ENCODE data around the gene SEC22A.
A peak's percentile ranks its signal among the peaks of the same experiment; 100 is the strongest.

Gene SEC22A

DNA sequence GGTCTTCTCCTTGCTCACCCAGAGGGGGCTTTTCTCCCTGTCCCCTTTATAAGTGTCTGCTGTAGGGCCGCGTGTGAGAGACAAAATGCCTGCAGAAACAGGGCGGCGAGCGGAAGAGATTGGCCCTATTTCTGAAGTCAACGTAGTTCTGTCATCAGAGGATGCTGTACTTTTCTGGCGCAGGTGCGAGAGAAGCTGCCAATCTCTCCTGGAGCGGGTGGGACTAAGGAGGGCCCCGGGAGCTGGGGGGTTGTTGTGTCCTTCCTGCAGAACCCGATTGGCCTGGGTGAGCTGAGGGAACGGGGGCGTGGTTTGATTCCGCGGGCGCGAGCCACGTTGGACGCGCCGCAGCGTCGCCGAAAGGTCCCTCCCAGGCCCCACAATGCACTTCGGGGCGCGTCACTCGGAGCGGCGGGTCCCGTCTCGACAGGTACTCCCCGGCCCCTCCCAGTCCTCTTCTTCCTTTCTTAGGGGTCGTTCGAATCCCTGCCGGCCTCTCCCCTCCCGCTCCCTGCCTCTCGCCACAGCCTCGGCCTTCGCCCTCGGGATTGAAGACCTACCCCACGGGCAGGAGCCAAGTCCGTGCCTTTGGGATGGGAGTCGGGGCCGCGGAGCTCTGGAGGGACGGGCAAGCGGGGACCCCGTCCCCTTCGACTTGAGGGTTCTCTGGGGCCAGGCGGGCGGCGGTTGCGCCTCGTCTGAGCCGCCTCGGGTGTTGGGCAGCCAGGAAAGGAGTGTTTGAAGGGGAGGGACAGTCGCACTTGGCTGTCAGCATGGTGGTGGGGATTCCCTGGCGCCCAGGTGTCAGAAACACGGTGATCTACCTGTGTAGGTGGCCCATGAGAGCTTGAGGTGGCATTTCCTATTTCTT lies at the start of gene SEC22A:
TSS of gene SEC22A (plus strand) at position 387 of the 871 bp plus-strand sequence. CDS start 7,275 bp downstream, outside the sequence.
- Histone ChIP-seq H3K9me3 (ENCODE audit: control insufficient read depth in 1 of 2, low read length in 2 of 2) (no peaks in the 10 kb centered on the region), H3K27me3 (ENCODE audit: low read depth, low read length) (no peaks in the 10 kb centered on the region), H3K27ac (ENCODE audit: low read length) (peak within 1 kb of the TSS; percentile 80), H3K4me1 (ENCODE audit: control insufficient read depth in 1 of 2, insufficient read depth in 2 of 2, low read length in 2 of 2) (peaks cover 0 to 14% of the 10 kb centered on the region in 2 donors), H3K4me3 (ENCODE audit: low read depth in 1 of 2, low read length in 2 of 2) (peak within 1 kb of the TSS; percentile 88 to 92), H3K36me3 (ENCODE audit: control insufficient read depth in 1 of 2, insufficient read depth in 2 of 2, low read length in 2 of 2) (no peaks in the 10 kb centered on the region)

DNA sequence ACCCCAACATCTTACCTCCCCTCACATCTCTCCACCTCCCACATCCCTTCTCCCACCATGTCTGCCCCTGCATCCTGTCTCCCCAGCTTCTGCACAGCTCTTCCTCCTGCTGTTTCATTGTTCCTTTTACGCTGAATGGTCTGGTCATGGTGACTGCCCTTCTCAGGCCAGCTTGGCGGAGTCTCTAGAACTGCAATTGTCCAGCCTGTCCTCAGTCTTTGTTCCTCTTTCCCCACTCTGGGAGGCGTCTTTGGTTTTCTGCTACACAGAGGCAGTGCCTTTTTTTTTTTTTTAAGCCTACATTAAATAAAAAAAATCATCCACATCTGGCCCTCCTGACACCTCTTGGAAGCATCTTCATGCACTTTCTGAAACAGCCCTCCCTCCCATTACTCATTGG lies 49.1 kb upstream of the SEC22A start:
- no peaks in the 10 kb centered on the region for H3K27me3 ChIP-seq (ENCODE audit: low read depth, low read length)
- H3K27ac ChIP-seq (ENCODE audit: low read length), result no peak overlapping the region
- H3K4me3 ChIP-seq (ENCODE audit: low read depth in 1 of 2, low read length in 2 of 2), result no peak overlapping the region
- no peaks in the 10 kb centered on the region for H3K9me3 ChIP-seq (ENCODE audit: control insufficient read depth in 1 of 2, low read length in 2 of 2)
- H3K4me1 ChIP-seq (ENCODE audit: control insufficient read depth in 1 of 2, insufficient read depth in 2 of 2, low read length in 2 of 2), result no peaks in the 10 kb centered on the region
- peaks cover 3 to 35% of the 10 kb centered on the region in 2 donors for H3K36me3 ChIP-seq (ENCODE audit: control insufficient read depth in 1 of 2, insufficient read depth in 2 of 2, low read length in 2 of 2)

DNA sequence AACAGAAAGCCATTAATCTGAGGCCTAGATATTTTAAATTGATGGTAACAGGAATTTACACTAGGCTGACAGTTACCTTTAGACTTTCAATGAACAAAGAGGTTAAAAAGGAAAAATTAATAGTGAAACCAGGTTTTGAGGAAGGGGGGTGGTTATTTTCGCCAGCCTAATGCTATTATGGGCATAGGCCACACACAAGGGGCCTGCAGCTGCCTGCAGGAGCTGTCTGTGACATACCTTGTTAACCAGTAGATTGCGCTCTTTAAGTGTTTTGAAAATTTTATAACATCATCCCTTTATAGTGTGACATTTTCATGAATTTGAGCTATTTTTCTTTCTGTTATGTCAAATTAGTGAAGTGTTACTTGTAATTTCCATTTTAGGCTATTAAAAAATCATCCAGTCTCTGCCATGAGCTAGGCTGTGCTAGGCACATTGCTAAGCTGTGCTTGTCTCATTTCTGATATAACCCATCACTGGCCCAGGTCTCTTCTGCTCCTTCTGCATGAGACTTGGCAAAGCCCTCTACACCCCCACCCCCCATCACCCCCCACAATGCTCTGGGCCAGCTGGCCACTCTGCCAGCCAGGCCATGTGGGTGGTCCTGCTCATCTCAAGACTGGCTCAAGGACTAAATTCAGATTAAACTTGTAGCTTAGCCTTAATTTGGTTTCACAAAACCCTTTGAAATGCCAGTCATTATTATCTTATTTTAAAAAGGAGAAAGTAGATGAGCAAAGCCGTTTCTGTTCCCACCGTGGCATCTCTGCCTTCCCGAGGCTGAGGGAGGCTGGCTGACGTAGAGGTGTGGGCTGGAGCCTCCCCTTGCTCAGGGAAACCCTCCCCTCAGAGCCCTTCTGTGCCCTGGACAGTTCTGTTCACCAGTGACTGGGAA lies 48.4 kb upstream of the SEC22A start:
- no peaks in the 10 kb centered on the region for H3K9me3 ChIP-seq (ENCODE audit: control insufficient read depth in 1 of 2, low read length in 2 of 2)
- H3K4me3 ChIP-seq (ENCODE audit: low read depth in 1 of 2, low read length in 2 of 2), result no peak overlapping the region
- peaks cover 3 to 35% of the 10 kb centered on the region in 2 donors for H3K36me3 ChIP-seq (ENCODE audit: control insufficient read depth in 1 of 2, insufficient read depth in 2 of 2, low read length in 2 of 2)
- H3K27ac ChIP-seq (ENCODE audit: low read length), result no peak overlapping the region
- H3K4me1 ChIP-seq (ENCODE audit: control insufficient read depth in 1 of 2, insufficient read depth in 2 of 2, low read length in 2 of 2), result no peaks in the 10 kb centered on the region
- no peaks in the 10 kb centered on the region for H3K27me3 ChIP-seq (ENCODE audit: low read depth, low read length)

DNA sequence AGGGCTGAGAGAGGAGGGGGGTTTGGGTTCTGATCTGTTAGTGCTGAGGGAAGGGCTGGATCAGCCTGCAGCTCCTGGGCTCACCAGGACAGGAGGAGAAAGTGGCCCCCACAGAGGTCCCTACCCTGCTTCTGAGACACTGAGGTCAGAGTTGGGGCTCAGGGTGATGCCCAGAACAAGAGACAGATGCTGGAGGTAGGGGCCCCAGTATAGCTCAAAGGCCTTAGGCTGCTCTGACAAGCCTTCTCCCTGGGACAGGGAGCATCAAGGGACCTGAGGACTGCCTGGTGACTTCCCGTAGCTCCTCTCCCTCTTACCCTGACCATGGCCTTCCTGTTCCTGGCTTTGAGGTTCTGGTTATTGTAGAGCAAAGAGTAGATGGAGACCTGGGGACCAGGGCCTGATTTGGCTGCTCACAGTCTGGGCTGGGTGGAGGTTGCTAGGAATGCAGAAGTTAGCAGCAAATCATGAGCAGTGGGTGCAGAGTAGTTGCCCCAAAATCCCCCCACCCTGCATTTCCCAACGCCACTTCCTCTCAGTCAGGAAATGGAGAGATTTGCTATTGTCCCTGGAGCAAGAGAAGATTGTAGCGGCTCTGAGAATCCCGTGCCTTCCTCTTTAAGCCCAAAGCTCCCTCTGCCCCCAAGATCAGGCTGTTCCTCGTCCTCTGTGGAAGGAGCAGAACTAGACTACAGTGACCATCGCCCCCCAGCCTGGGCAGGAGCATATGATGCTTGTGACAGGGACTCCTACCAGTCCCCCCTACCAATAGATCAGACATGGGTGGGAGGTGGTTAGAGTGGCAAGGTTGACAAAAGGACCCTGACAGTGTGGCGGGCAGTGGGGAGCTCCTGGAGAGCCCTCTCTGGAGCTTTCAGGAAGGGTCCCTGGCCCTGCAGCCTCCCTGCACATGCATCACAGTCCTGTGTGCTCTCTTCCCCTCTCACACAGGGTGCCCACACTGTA lies 47.4 kb upstream of the SEC22A start:
- no peak overlapping the region for H3K4me3 ChIP-seq (ENCODE audit: low read depth in 1 of 2, low read length in 2 of 2)
- no peaks in the 10 kb centered on the region for H3K27me3 ChIP-seq (ENCODE audit: low read depth, low read length)
- H3K4me1 ChIP-seq (ENCODE audit: control insufficient read depth in 1 of 2, insufficient read depth in 2 of 2, low read length in 2 of 2), result no peaks in the 10 kb centered on the region
- H3K9me3 ChIP-seq (ENCODE audit: control insufficient read depth in 1 of 2, low read length in 2 of 2), result no peaks in the 10 kb centered on the region
- H3K27ac ChIP-seq (ENCODE audit: low read length), result no peak overlapping the region
- peaks cover 3 to 32% of the 10 kb centered on the region in 2 donors for H3K36me3 ChIP-seq (ENCODE audit: control insufficient read depth in 1 of 2, insufficient read depth in 2 of 2, low read length in 2 of 2)

DNA sequence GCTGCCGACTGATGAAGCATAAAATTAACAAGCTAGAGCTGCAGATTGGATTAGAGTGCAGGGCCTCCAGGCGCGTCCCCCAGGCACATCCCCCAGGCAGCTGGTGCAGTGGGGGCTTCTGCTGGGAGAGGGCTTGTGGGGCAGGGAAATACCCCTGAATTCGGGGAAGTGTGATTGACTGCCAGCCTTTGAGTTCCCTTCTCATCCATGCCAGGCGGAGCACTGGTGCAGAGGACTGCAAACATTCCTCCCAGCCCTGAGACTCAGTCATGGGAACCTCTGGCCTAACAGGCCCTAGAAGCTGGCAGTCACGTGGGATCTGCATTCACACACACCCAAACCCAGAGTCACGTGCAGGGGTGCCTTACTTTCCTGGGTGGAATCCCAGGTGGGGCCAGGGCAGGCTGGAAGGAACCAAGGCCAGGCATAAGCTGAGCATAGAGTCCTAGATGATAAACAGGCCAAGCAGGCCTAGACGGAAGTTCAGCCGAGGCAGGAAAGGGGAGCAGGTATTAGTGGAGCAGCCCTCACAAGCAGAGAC lies 46.2 kb upstream of the SEC22A start:
- Histone ChIP-seq H3K9me3 (ENCODE audit: control insufficient read depth in 1 of 2, low read length in 2 of 2) (no peaks in the 10 kb centered on the region), H3K27me3 (ENCODE audit: low read depth, low read length) (no peaks in the 10 kb centered on the region), H3K4me1 (ENCODE audit: control insufficient read depth in 1 of 2, insufficient read depth in 2 of 2, low read length in 2 of 2) (no peaks in the 10 kb centered on the region), H3K27ac (ENCODE audit: low read length) (no peak overlapping the region), H3K36me3 (ENCODE audit: control insufficient read depth in 1 of 2, insufficient read depth in 2 of 2, low read length in 2 of 2) (peaks cover 14 to 24% of the 10 kb centered on the region in 2 donors), H3K4me3 (ENCODE audit: low read depth in 1 of 2, low read length in 2 of 2) (no peak overlapping the region)

DNA sequence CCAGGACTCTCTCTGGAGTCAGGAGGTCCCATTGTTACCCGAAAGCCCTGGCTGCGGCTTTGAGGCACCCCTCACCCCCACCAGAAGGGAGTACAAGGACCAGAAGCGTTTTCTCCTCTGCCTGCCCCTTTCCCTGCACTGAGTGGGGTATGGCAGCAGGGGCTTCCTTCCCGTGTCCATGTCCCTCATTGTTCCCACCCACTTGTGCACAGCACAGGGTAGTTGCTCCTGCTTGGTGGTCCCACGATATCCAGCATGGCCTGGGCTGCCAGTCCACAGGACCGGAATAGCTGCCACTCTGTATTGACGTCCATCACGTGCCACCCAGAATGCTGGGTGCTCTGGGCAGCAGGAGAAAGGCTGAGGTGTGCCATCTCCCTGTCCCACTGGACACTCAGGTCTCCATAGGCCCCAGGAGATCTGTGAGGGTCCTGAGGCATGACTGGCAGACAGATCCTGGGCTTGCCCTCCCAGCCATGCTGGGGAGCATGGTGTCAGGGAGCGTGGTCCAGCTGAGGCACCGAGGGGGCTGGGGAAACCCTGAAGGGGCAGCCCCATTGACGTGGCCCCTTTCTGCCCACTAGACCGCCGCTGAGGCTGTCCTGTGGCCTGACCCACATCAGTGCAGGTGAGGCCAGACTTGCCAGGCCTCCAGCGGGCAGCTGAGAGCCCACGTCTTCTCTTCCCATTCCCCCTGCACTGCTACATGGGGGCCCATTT lies 45.3 kb upstream of the SEC22A start:
- no peaks in the 10 kb centered on the region for H3K27me3 ChIP-seq (ENCODE audit: low read depth, low read length)
- H3K4me1 ChIP-seq (ENCODE audit: control insufficient read depth in 1 of 2, insufficient read depth in 2 of 2, low read length in 2 of 2), result no peaks in the 10 kb centered on the region
- no peak overlapping the region for H3K4me3 ChIP-seq (ENCODE audit: low read depth in 1 of 2, low read length in 2 of 2)
- H3K27ac ChIP-seq (ENCODE audit: low read length), result no peak overlapping the region
- H3K36me3 ChIP-seq (ENCODE audit: control insufficient read depth in 1 of 2, insufficient read depth in 2 of 2, low read length in 2 of 2), result peaks cover 19 to 25% of the 10 kb centered on the region in 2 donors
- H3K9me3 ChIP-seq (ENCODE audit: control insufficient read depth in 1 of 2, low read length in 2 of 2), result no peaks in the 10 kb centered on the region

- Histone ChIP-seq H3K4me1 (ENCODE audit: control insufficient read depth in 1 of 2, insufficient read depth in 2 of 2, low read length in 2 of 2) (no peaks in the 10 kb centered on the region), H3K27ac (ENCODE audit: low read length) (no peak overlapping the region), H3K36me3 (ENCODE audit: control insufficient read depth in 1 of 2, insufficient read depth in 2 of 2, low read length in 2 of 2) (peaks cover 19 to 28% of the 10 kb centered on the region in 2 donors)
Observed at GRCh38 chr3:123157209-123157597, 44.5 kb upstream of the SEC22A start.

GRCh38 chr3:123157598-123158287 lies 44.0 kb upstream of the SEC22A start:
- H3K4me1 ChIP-seq (ENCODE audit: control insufficient read depth in 1 of 2, insufficient read depth in 2 of 2, low read length in 2 of 2), result no peaks in the 10 kb centered on the region
- no peaks in the 10 kb centered on the region for H3K9me3 ChIP-seq (ENCODE audit: control insufficient read depth in 1 of 2, low read length in 2 of 2)
- H3K27ac ChIP-seq (ENCODE audit: low read length), result no peak overlapping the region
- peaks cover 19 to 34% of the 10 kb centered on the region in 2 donors for H3K36me3 ChIP-seq (ENCODE audit: control insufficient read depth in 1 of 2, insufficient read depth in 2 of 2, low read length in 2 of 2)
- H3K27me3 ChIP-seq (ENCODE audit: low read depth, low read length), result no peaks in the 10 kb centered on the region
- no peak overlapping the region for H3K4me3 ChIP-seq (ENCODE audit: low read depth in 1 of 2, low read length in 2 of 2)

More at GRCh38 chr3:123157209-123157597, 44.5 kb upstream of the SEC22A start:
- Histone ChIP-seq H3K27me3 (ENCODE audit: low read depth, low read length) (no peaks in the 10 kb centered on the region), H3K4me3 (ENCODE audit: low read depth in 1 of 2, low read length in 2 of 2) (no peak overlapping the region), H3K9me3 (ENCODE audit: control insufficient read depth in 1 of 2, low read length in 2 of 2) (no peaks in the 10 kb centered on the region)

DNA sequence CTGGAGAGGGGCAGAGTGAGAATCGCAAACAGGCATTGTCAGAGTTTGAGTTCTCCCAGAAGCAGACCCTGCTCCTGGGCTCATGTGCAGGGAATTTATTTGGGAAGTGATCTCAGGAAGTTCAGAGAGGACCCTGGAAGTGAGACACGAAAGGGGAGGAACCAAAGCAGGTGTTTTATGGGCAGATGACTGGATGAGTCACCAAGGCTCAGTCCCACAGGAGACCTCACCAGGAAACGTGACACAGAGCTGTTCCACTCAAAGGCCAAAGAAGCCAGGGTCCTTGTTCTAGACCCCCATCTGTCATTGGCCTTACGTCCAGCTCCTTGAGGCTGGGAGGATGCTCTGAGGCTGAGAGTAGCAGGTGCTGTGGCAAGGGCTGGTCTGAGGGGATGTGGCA lies 43.4 kb upstream of the SEC22A start:
- Histone ChIP-seq H3K36me3 (ENCODE audit: control insufficient read depth in 1 of 2, insufficient read depth in 2 of 2, low read length in 2 of 2) (peaks cover 19 to 40% of the 10 kb centered on the region in 2 donors), H3K4me3 (ENCODE audit: low read depth in 1 of 2, low read length in 2 of 2) (no peak overlapping the region), H3K27ac (ENCODE audit: low read length) (no peak overlapping the region), H3K4me1 (ENCODE audit: control insufficient read depth in 1 of 2, insufficient read depth in 2 of 2, low read length in 2 of 2) (no peaks in the 10 kb centered on the region), H3K27me3 (ENCODE audit: low read depth, low read length) (no peaks in the 10 kb centered on the region), H3K9me3 (ENCODE audit: control insufficient read depth in 1 of 2, low read length in 2 of 2) (no peaks in the 10 kb centered on the region)

All from muscle layer of duodenum (tissue), 2 donors.